Gastrocnemius medialis (tissue), 4 donors: ENCODE measurements around the gene CFAP46. TPM values are rescaled to one million over a fixed set of nuclear protein-coding genes. Genes with fewer than 3 reads are reported as not detected.
A peak's percentile ranks its signal among the peaks of the same experiment; 100 is the strongest.

Source experiments
- ATAC-seq, 2 donors: fragments of 150-250 bp; one replicate each; pipeline ENCODE4 v1.9.1; 2016
- DNase-seq, 2 donors: peaks; one replicate each; pipeline ENCODE4 v3.0.0-alpha.2; 2019
- H3K27ac ChIP-seq, 4 donors: fragments of 200-600 bp; sonication (generic); 1 replicate in 1 of 4; 2 replicates in 3 of 4; pipeline ENCODE4 v1.5.1; 2016 to 2018; ENCODE audit warnings: mild to moderate bottlenecking in 2 of 4, moderate library complexity in 1 of 4
- H3K27me3 ChIP-seq, 3 donors: fragments of 200-600 bp; sonication (generic) in 2 of 3; 1 replicate in 1 of 3; 2 replicates in 2 of 3; pipeline versions ENCODE4 v1.5.1 to v1.6.0; 2016 to 2019; ENCODE audit warnings: mild to moderate bottlenecking in 1 of 3, moderate library complexity in 1 of 3
- H3K36me3 ChIP-seq, 2 donors: fragments of 200-600 bp; sonication (generic) in 1 of 2; one replicate each; pipeline ENCODE4 v1.5.1; 2017 to 2018
- H3K4me1 ChIP-seq, 2 donors: fragments of 200-600 bp; sonication (generic) in 1 of 2; one replicate each; pipeline ENCODE4 v1.5.1; 2016 to 2017; ENCODE audit warnings: mild to moderate bottlenecking in 2 of 2
- H3K4me3 ChIP-seq, 4 donors: fragments of 200-600 bp; sonication (generic) in 3 of 4; 1 replicate in 1 of 4; 2 replicates in 3 of 4; pipeline ENCODE4 v1.5.1; 2016 to 2019; ENCODE audit warnings: mild to moderate bottlenecking in 2 of 4
- H3K9me3 ChIP-seq, 3 donors: fragments of 200-600 bp; sonication (generic) in 2 of 3; 1 replicate in 1 of 3; 2 replicates in 2 of 3; pipeline ENCODE4 v1.5.1; 2016 to 2019
- CTCF ChIP-seq, 5 experiments: fragments of 450-650 bp in 3 of 5; fragments of 200-600 bp in 2 of 5; sonication (generic) in 2 of 5; IDR thresholded peaks in 4 of 5; conservative IDR thresholded peaks in 1 of 5; 1 replicate in 4 of 5; 2 replicates in 1 of 5; pipeline ENCODE4 v1.5.1; 2016 to 2019; ENCODE audit warnings: antibody characterized with exemption in 5 of 5, mild to moderate bottlenecking in 3 of 5, moderate library complexity in 3 of 5
- POLR2A ChIP-seq, 2 donors: fragments of 450-650 bp; IDR thresholded peaks; one replicate each; pipeline ENCODE4 v1.6.1; 2017; ENCODE audit warnings: antibody characterized with exemption in 2 of 2, mild to moderate bottlenecking in 2 of 2, moderate library complexity in 2 of 2
- in situ Hi-C, 4 donors: fragments of 200-750 bp; cut with MboI; loops; one replicate each; pipeline versions ENCODE4 v1.15.0 to v1.8.0; 2017; ENCODE audit warnings: low sequenced_read_pairs in 4 of 4
- intact Hi-C: fragments of 100-400 bp; cut with DNase I; formaldehyde crosslinking; loops from one replicate; pipeline ENCODE4 v1.15.1; 2023; ENCODE audit warnings: low total_unique reads
- total RNA-seq, 4 donors: library from RNA; depleted of rRNA; stranded (reverse); fragments of >200 nt; gene quantifications; one replicate each; pipeline versions ENCODE4 v1.1.0 to v1.2.3, GENCODE V29; 2016

The CFAP46 gene
- total RNA-seq, 4 donors from 2014 or later = 4.2 to 27.9 (median 11.9) TPM

GRCh38 chr10:132787495-132788179 is 154.7 kb downstream of the CFAP46 start:
- DNase-seq (no peak), ATAC-seq (no peak)
- no peak overlapping the region for H3K27ac ChIP-seq
- H3K9me3 ChIP-seq = no peaks in the 10 kb centered on the region
- TF ChIP-seq CTCF (IDR thresholded peaks at IDR 0.05 in 4 of 5, conservative IDR thresholded peaks at IDR 0.05 in 1 of 5) (no peak), POLR2A (IDR thresholded peaks at IDR 0.05) (no peak)
- intact Hi-C loops (loop anchor here (5.0 kb wide), 1 partner anchor 135 kb away; no protein-coding TSS in a partner anchor), in situ Hi-C loops (no loop called here)
- H3K36me3 ChIP-seq = no peaks in the 10 kb centered on the region
- H3K4me3 ChIP-seq = peak overlapping the region in 1 of 4 donors; percentile 6
- peaks cover 39 to 73% (median 51%) of the 10 kb centered on the region in 3 donors for H3K27me3 ChIP-seq
- H3K4me1 ChIP-seq = peaks cover 0 to 5% of the 10 kb centered on the region in 2 donors

GRCh38 chr10:132786884-132787494 is 155.4 kb downstream of the CFAP46 start:
- intact Hi-C loops (loop anchor here (5.0 kb wide), 1 partner anchor 135 kb away; no protein-coding TSS in a partner anchor), in situ Hi-C loops (no loop called here)
- peaks cover 39 to 73% (median 51%) of the 10 kb centered on the region in 3 donors for H3K27me3 ChIP-seq
- ATAC-seq (no peak), DNase-seq (no peak)
- no peak overlapping the region for H3K27ac ChIP-seq
- H3K4me1 ChIP-seq = peaks cover 0 to 5% of the 10 kb centered on the region in 2 donors
- no peaks in the 10 kb centered on the region for H3K9me3 ChIP-seq
- peak overlapping the region in 1 of 4 donors; percentile 6 for H3K4me3 ChIP-seq
- H3K36me3 ChIP-seq = peaks cover 0 to 4% of the 10 kb centered on the region in 2 donors
- no peak for TF ChIP-seq POLR2A (IDR thresholded peaks at IDR 0.05)
- TF ChIP-seq CTCF (IDR thresholded peaks at IDR 0.05 in 4 of 5, conservative IDR thresholded peaks at IDR 0.05 in 1 of 5) = no peak

- no peak for ATAC-seq
- H3K27ac ChIP-seq = no peak overlapping the region
- in situ Hi-C loops (no loop called here), intact Hi-C loops (loop anchor here (5.0 kb wide), 1 partner anchor 134 kb away; no protein-coding TSS in a partner anchor)
- H3K4me1 ChIP-seq = peaks cover 0 to 5% of the 10 kb centered on the region in 2 donors
- peaks cover 39 to 73% (median 51%) of the 10 kb centered on the region in 3 donors for H3K27me3 ChIP-seq
- TF ChIP-seq POLR2A (IDR thresholded peaks at IDR 0.05) (no peak), CTCF (IDR thresholded peaks at IDR 0.05 in 4 of 5, conservative IDR thresholded peaks at IDR 0.05 in 1 of 5) (no peak)
- no peaks in the 10 kb centered on the region for H3K9me3 ChIP-seq
- no peak overlapping the region for H3K4me3 ChIP-seq
- no peak for DNase-seq
- peaks cover 0 to 9% of the 10 kb centered on the region in 2 donors for H3K36me3 ChIP-seq
Observed at GRCh38 chr10:132786476-132786883, 155.9 kb downstream of the CFAP46 start.

GRCh38 chr10:132785723-132786475 is 156.5 kb downstream of the CFAP46 start, which contains the start of gene NKX6-2:
Gene NKX6-2 (minus strand): TSS chr10:132786147. CDS start chr10:132785948, 199 bp downstream.
- peaks cover 0 to 15% of the 10 kb centered on the region in 2 donors for H3K36me3 ChIP-seq
- ATAC-seq = no peak
- H3K27ac ChIP-seq = no peak within 1 kb of the TSS
- no peak for TF ChIP-seq POLR2A (IDR thresholded peaks at IDR 0.05)
- H3K4me3 ChIP-seq = peak within 1 kb of the TSS in 1 of 4 donors; percentile 6
- peaks cover 39 to 71% (median 51%) of the 10 kb centered on the region in 3 donors for H3K27me3 ChIP-seq
- H3K4me1 ChIP-seq = peaks cover 0 to 5% of the 10 kb centered on the region in 2 donors
- in situ Hi-C loops = no loop called here
- intact Hi-C loops = loop anchor here (5.0 kb wide), 1 partner anchor 134 kb away; no protein-coding TSS in a partner anchor
- no peak for DNase-seq
- H3K9me3 ChIP-seq = no peaks in the 10 kb centered on the region
